ENCODE data around the gene FBXO8.

The FBXO8 gene

DNA sequence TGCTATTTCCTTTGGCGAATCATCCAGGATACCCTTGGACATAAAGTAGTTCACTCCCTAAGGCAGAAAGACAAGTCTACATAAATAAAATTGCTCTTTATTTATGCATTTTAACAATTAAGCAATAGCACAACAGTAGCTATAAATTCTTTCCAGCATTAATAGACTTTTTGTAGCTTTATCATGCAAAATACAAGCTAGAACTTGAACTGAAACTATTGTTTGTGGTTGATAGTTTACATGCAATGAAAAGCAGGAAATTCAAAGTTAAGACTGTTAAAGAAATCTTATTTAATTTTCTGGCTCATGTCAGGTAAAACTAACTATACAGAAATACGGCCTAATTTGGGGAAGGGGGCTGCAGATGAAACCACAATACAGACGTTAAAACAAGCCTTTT is 42.3 kb downstream of the FBXO8 start:
- FAIRE-seq: no peak

GRCh38 chr4:174236359-174236758 is 47.1 kb downstream of the FBXO8 start:
- FAIRE-seq: peak; percentile 20

DNA sequence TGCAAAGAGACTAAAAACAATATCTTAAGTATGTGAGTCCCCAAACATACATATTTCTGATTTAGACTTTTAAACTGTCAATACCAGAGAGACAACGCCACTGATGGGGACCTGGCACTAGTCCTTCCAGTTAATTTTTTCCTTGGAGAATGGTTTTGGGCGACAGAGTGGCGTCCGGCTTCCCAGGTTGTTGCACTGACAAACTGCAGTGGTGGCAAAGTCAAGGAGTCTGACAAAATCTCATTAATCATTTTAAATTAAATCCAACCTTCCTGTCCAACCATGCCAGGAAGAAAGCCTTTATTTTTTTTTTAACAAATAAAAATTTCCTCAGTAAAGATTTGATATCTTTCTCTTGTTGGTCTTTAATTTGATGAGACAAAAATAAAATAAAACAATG is 52.8 kb downstream of the FBXO8 start:
- FAIRE-seq: no peak

DNA sequence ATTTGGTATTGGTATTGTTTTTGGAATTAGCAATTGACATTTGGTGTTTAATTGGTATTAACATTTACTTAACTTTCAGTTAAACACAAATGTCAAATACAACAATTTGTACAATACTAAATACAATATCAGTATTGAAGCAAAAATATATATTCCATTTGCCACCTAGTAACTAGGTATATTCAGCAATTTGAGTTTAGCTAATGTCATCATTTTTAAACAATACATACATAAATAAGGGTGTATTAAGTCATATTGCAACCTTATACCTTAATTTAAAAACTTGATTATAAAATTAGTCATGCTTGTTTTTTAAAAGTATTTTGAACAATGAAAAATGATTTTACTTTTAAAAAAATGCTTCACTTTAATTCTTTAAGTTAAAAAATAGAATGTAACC is 53.3 kb downstream of the FBXO8 start:
- peak; percentile 82 for FAIRE-seq

DNA sequence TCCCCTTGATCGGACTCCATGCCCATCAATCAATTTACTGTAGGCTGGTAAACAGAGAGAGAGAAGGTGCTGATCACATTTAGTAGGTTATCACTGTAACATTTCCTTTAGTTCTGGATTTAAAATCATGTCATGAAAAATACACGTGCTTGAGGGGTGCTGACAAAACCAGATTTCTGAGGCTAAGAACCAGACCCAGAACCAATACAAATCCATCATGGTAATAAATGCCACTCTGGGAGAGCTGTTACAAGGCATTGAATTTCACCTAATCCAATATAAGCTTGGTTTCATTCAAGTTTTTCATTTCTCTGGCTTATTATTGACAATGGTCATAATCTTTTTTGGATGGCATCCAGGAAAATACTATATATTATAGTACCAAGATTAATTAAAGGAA is 54.5 kb downstream of the FBXO8 start:
- FAIRE-seq: no peak

GRCh38 chr4:174225349-174226049 is 58.0 kb downstream of the FBXO8 start:
- FAIRE-seq: peak; percentile 48

DNA sequence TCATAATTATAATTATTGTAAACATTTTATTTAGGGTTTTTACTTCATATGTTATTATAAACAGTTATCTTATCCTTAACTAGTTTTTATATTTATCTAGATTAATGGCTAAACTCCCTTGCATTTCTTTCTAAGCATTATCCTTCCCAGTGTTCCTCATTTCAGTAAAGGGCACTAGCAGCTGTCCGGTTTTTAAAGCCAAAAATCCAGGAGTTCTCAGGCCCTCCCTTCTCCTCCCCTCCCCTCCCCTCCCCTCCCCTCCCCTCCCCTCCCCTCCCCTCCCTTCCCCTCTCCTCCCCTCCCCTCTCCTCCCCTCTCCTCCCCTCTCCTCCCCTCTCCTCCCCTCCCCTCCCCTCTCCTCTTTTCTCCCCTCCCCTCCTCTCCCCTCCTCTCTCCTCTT is 58.9 kb downstream of the FBXO8 start:
- FAIRE-seq: peak; percentile 72

DNA sequence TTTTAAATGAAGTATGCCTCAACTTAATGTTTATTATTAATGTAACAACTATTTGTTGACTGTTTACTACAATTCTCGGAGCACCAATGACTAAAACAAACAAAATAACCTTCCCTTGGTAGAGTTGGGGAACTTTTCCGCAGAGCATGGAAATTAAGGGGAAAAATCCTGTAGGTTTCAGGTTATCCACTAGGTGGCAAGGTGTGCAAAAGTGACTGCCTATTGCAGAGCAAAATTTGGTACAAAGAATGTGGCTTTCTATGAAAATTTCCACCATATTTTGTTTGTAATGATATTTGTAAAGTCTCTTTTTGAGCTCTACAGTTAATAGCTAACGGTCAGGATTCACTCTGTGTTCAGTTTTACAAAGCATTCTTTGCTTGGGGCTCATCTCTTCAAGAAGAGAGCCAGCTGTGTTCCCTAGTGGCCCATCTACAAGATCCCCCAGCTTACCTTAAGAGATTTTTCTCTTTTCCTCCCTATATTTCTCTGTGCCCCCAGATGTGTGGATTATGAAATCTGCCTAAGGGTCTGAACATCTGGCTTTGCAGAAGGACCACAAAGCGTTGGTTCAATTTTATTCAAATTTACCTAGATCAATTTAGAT is 61.1 kb downstream of the FBXO8 start:
- peak; percentile 89 for FAIRE-seq

DNA sequence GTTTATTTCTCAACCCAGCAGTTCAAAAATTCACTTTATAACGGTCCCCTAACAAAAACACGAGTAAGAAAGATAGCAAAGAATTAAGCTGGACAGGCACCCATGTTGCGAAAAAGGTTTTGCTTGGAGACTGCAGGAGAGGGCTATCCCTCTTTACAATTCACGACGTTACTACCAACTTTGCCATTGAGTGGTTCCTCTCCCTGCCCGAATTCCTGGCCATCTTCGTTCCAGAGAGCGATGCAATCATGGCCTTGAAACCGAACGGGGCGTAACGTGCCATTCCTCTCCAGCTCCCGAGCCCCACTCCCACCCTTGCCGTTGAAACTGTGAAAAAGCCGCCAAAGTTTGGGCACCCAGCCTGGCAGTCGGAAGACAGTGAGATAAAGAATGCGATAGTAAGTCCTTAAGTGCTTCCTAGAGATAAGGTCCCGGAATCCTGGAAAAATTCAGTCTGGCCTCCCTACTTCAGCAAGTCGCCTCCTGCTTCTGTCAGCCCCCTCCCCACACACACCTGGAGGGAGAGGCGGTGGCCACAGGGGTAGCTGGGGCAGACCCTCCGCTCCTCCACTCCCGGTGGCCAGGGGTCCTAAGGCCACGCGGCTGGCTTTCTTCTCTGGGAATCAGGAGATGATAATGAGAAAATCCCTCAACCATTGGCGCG is 65.2 kb downstream of the FBXO8 start:
- FAIRE-seq: peak; percentile 5

GRCh38 chr4:174217273-174218126 is 66.0 kb downstream of the FBXO8 start:
- no peak for FAIRE-seq

DNA sequence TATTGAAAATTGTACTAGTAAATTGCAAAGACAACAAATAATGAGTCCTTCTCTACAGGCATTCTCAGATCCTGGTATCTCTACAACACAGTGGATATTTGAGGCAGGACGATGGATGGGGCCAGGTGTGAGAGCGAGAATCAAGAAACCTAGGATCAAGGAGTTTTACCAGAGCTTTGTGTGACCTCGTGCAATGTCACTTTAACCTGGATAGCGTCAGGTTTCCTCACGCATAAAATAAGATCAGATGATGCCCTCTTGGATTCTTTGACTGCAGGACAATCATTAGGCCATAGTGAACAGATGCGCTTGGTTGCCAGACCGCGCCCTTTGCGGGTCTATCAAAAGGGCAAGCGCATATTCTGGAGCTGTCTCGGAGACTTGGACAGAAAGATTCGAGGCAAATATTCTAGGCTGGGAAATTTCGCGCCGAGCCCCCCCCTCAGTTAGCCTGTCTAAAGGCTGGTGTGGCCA is 66.6 kb downstream of the FBXO8 start:
- FAIRE-seq: no peak

GRCh38 chr4:174215961-174216680 is 67.3 kb downstream of the FBXO8 start:
- FAIRE-seq: peak; percentile 99

DNA sequence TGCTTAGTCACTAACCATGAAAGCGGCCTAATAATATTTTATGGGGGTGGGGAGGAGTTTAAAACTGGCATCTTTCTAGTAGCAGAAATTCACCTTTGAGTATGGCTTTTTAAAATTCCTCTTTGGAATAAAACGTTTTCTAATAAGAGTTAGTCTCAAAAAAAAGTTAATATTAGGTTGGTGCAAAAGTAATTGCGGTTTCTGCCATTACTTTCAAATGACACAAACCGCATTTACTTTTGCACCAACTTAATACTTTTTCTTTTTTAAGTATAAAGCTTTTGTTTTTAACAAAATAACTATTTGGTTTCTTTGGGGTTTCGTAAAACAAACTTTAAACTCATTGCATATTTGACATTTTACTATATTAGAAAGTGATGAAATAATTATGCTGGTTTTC is 68.4 kb downstream of the FBXO8 start:
- FAIRE-seq: no peak

DNA sequence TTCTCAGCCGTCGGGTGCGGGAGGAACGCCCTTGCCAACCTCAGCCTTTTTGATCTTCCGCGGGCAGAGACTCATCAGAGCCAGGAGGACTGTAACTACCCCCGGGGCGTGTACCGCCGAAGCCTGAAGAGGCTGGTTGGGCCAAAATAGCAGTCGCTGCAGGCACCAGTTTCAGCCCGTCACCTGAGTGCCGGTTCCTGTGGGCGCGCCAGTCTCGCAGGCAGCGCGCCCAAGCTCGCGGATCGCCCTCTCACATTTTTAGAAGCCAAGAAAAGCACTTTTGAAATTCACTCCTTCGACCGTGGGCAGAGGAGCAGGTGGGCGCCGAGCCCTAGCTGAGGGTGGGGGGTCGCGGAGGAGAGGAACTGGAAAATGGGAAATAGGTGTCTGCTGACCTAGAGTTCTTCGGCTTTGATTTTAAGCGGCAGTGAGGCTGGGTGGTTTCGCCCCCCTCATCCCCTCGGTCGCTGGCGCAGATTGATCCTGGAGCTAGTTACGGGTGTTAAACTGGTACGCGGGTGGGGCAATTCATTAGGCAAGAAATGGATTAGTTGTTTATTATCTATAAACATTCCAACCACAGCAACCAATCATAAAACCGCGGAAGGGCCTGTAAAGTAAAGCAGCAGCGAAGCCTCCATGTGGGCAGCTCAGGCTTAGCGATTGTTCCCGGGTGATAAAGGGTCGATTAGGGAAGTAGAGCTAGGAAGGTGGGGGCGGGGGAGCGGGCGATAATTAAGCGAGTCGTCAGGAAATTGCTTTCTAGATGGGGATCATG is 69.2 kb downstream of the FBXO8 start:
- FAIRE-seq: no peak

- FAIRE-seq: no peak
Observed at GRCh38 chr4:174213731-174214100, 69.8 kb downstream of the FBXO8 start.

GRCh38 chr4:174212061-174212460 is 71.4 kb downstream of the FBXO8 start:
- FAIRE-seq: peak; percentile 31

DNA sequence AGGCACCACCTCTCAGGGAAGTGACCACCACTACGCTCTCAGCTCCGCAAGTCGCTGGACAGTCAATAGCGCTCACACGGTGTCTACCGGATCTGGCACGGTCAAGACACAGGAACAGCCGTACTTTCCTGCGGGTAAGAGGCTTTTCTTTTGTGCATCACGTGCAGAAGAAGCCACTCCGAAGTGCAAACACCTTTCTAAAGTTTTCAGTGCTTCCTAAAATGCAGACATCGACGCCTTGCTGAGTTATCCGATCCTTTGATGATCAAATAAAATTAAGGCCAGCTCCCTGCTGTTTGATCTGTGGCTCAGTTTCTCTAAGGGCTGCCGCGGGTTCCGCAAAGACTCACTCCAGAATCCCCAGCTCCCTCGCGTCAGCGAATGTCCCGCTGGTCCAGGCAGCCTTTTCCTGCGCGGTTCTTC is 71.8 kb downstream of the FBXO8 start:
- no peak for FAIRE-seq

- FAIRE-seq: no peak
Observed at GRCh38 chr4:174210952-174211490, 72.4 kb downstream of the FBXO8 start.

GRCh38 chr4:174210354-174210753 is 73.1 kb downstream of the FBXO8 start:
- peak; percentile 92 for FAIRE-seq

DNA sequence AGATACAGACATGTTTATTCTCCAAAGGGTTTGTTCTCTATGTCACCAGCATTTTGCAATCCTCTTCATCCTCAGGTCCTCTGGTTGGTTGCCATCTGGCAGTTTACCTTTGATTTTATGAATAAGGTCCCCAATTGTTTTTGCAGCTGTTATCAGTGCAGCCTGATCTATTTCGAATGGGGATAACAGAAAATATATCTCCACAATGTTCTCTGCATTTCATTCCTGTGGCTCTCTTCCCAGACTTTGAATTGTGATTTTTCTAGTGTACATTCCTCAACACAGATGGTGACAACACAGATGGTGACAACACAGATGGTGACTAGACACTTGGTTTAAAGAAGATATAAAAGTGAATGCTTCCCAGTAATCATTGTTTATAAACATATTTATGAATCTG is 74.1 kb downstream of the FBXO8 start:
- no peak for FAIRE-seq

GRCh38 chr4:174207367-174207766 is 76.1 kb downstream of the FBXO8 start:
- FAIRE-seq: no peak

Data from TTC549 (cell line).